Heart left ventricle (tissue), 13 donors: ENCODE measurements around the gene BOK.

ENCODE experiments used
- POLR2A ChIP-seq, 2 donors: fragments of 450-650 bp; IDR thresholded peaks; one replicate each; pipeline ENCODE4 v1.6.1; 2017; ENCODE audit warnings: antibody characterized with exemption in 2 of 2, mild to moderate bottlenecking in 2 of 2, moderate library complexity in 2 of 2
- TF ChIP-seq, protein P1 (sequence below), 12 donors: fragments of 200-600 bp; sonication (generic) in 4 of 12; IDR thresholded peaks; one replicate each; pipeline versions ENCODE4 v1.5.0 to v1.8.0; 2018 to 2022; ENCODE audit warnings: antibody characterized with exemption in 12 of 12, mild to moderate bottlenecking in 5 of 12
- donor health status: ischemic (EF 13 %, LVEDD 7.1; RV severe dilation, severe dysfunction).
- donor health status: DM: no; HTN: yes; CAD: no.
- donor health status: DM: no; HTN: no; CAD: no.
- donor health status: ischemic (EF 25% LVEDD 6.9; RV normal size, moderate dysfunction).
- donor health status: ischemic (EF 25% LVEDD 5.7; RV mildly dilated, moderate dysfunction).
- donor health status: ischemic (EF 35%, LVEDD 5.7; RV mildly dilated, moderate dysfunction).
- donor health status: nonischemic (EF 11% LVEDD 7.7; RV severe dilation, severe dysfunction).
- donor health status: DM: yes; HTN: yes; CAD: no.
- donor health status: PGD.
- donor health status: ischemic (EF 29% LVEDD 5.4; RV normal size, mild dysfunction).
- donor health status: nonischemic (EF 23%, LVEDD 6.1; RV moderate dilation, normal function).

DNA sequence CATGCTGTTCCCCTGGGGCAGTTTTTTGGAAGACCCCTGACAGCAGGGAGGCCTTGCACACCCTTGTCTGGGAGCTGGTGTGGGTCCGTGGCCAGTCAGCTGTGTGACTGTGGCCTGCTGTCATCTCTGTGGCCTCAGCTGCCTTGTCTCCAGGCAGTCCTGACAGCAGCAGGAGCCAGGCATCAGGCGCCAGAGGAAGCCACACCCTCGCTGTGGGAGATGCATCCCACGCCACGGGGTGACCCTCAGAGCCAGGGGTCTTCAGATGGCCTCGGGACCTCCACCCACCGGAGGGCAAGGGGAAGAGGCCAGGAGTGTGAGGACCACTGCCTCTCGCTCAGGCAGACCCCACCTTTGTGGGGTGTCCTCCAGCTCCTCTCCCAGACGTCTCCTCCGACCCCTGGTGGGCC lies 5.0 kb downstream of the BOK start:
- no peak for TF ChIP-seq POLR2A (IDR thresholded peaks at IDR 0.05)
- TF ChIP-seq, protein P1, sequence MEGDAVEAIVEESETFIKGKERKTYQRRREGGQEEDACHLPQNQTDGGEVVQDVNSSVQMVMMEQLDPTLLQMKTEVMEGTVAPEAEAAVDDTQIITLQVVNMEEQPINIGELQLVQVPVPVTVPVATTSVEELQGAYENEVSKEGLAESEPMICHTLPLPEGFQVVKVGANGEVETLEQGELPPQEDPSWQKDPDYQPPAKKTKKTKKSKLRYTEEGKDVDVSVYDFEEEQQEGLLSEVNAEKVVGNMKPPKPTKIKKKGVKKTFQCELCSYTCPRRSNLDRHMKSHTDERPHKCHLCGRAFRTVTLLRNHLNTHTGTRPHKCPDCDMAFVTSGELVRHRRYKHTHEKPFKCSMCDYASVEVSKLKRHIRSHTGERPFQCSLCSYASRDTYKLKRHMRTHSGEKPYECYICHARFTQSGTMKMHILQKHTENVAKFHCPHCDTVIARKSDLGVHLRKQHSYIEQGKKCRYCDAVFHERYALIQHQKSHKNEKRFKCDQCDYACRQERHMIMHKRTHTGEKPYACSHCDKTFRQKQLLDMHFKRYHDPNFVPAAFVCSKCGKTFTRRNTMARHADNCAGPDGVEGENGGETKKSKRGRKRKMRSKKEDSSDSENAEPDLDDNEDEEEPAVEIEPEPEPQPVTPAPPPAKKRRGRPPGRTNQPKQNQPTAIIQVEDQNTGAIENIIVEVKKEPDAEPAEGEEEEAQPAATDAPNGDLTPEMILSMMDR (IDR thresholded peaks at IDR 0.05), result no peak
